GM18520 (cell line): Measurements from ENCODE around the gene FUT2.

Experiments
- ATAC-seq: cut with Tn5 transposase; IDR thresholded peaks from one replicate; pipeline ENCODE4 v1.9.1; 2021; ENCODE audit not compliant: unreplicated experiment

The FUT2 gene

GRCh38 chr19:48749571-48750198 is 53.9 kb downstream of the FUT2 start:
- ATAC-seq, result no peak

GRCh38 chr19:48750351-48750750 is 54.6 kb downstream of the FUT2 start:
- no peak for ATAC-seq

- ATAC-seq, result no peak
These were observed 55.2 kb downstream of the FUT2 start for GRCh38 chr19:48750771-48751504.

GRCh38 chr19:48751845-48752495 is 56.2 kb downstream of the FUT2 start:
- no peak for ATAC-seq

- no peak for ATAC-seq
These were observed 57.0 kb downstream of the FUT2 start, which contains the start of gene FUT1 for GRCh38 chr19:48752496-48753365. TSS of gene FUT1 (minus strand) at chr19:48752641. CDS start at chr19:48751281, 1,360 bp downstream.

GRCh38 chr19:48755084-48755641 is 59.4 kb downstream of the FUT2 start, which contains the start of gene FGF21:
TSS of gene FGF21 (plus strand) at chr19:48755524. CDS start at chr19:48756237, 713 bp downstream.
- ATAC-seq, result no peak
